ENCODE results near the gene TUBGCP2. TPM values are rescaled to one million over a fixed set of nuclear protein-coding genes. Genes with fewer than 3 reads are reported as not detected.

TUBGCP2 gene
- total and polyA plus RNA-seq, 2 of the 13 experiments (the other 11 are each of a cell fraction or from before 2014, with no cell fraction given) = 21.3 to 34.5 TPM

GRCh38 chr10:133295426-133296320 is 13.0 kb downstream of the TUBGCP2 start:
- no peak for DNase-seq (ENCODE audit: low spot score)
- Histone ChIP-seq H3K27me3 (ENCODE audit: control insufficient read depth in 1 of 2, insufficient read depth in 2 of 2, low read length in 2 of 2) (no peaks in the 10 kb centered on the region), H3K4me3 (replicated peaks in 1 of 3; ENCODE audit: insufficient read depth in 1 of 3, low read depth in 2 of 3, low read length in 3 of 3) (no peak overlapping the region), H2AFZ (ENCODE audit: low read length) (no peak overlapping the region), H4K20me1 (ENCODE audit: insufficient read depth, low read length) (no peaks in the 10 kb centered on the region), H3K27ac (ENCODE audit: extremely low read length, insufficient read depth, low read length) (no peak overlapping the region), H3K4me1 (ENCODE audit: insufficient read depth, low read length) (no peaks in the 10 kb centered on the region), H3K4me2 (ENCODE audit: low read depth, low read length) (no peak overlapping the region), H3K79me2 (ENCODE audit: insufficient read depth, low read length) (no peaks in the 10 kb centered on the region), H3K9ac (ENCODE audit: insufficient read depth, low read depth, low read length) (no peak overlapping the region), H3K9me3 (ENCODE audit: low read length) (no peaks in the 10 kb centered on the region), H3K36me3 (replicated peaks in 1 of 2; ENCODE audit: control insufficient read depth in 1 of 2, insufficient read depth in 2 of 2, low read length in 2 of 2) (peaks cover 38 to 65% of the 10 kb centered on the region in 2 experiments)
- POLR2A ChIA-PET = no interaction called here
- WGBS (ENCODE audit: low lambda C conversion rate) = 97% methylated on average over 32 of the region's 42 CpGs
- TF ChIP-seq ZNF589 (CRISPR knock-in tag; conservative IDR thresholded peaks at IDR 0.05) (no peak), HDAC6 (IDR thresholded peaks at IDR 0.05; ENCODE audit: low read depth, low read length) (no peak)
- no peak for FAIRE-seq
- CTCF ChIA-PET (ENCODE audit: low intra/inter-chr PET ratio, low total read pairs) = no interaction called here
- no peak for ATAC-seq
- BruUV-seq (replicated peaks) = no TSS peak
- intact Hi-C loops (cut with micrococcal nuclease; ENCODE audit: unreplicated experiment) = no loop called here
- in situ Hi-C loops (cut with HindIII; ENCODE audit: extremely low pct_ligation_motif_present, low pct_unique_long_range_greater_than_20kb) = no loop called here

- FAIRE-seq (no peak), DNase-seq (ENCODE audit: low spot score) (no peak), ATAC-seq (no peak)
- in situ Hi-C loops (cut with HindIII; ENCODE audit: extremely low pct_ligation_motif_present, low pct_unique_long_range_greater_than_20kb) = no loop called here
- Histone ChIP-seq H2AFZ (ENCODE audit: low read length) (no peak overlapping the region), H3K36me3 (replicated peaks in 1 of 2; ENCODE audit: control insufficient read depth in 1 of 2, insufficient read depth in 2 of 2, low read length in 2 of 2) (peaks cover 36 to 62% of the 10 kb centered on the region in 2 experiments), H3K4me2 (ENCODE audit: low read depth, low read length) (no peak overlapping the region), H3K9me3 (ENCODE audit: low read length) (no peaks in the 10 kb centered on the region), H3K27ac (ENCODE audit: extremely low read length, insufficient read depth, low read length) (no peak overlapping the region), H3K9ac (ENCODE audit: insufficient read depth, low read depth, low read length) (no peak overlapping the region), H3K4me1 (ENCODE audit: insufficient read depth, low read length) (no peaks in the 10 kb centered on the region), H3K4me3 (replicated peaks in 1 of 3; ENCODE audit: insufficient read depth in 1 of 3, low read depth in 2 of 3, low read length in 3 of 3) (no peak overlapping the region), H4K20me1 (ENCODE audit: insufficient read depth, low read length) (no peaks in the 10 kb centered on the region), H3K27me3 (ENCODE audit: control insufficient read depth in 1 of 2, insufficient read depth in 2 of 2, low read length in 2 of 2) (no peaks in the 10 kb centered on the region), H3K79me2 (ENCODE audit: insufficient read depth, low read length) (no peaks in the 10 kb centered on the region)
- TF ChIP-seq PAXIP1 (CRISPR knock-in tag; conservative IDR thresholded peaks at IDR 0.05) = no peak
- TF ChIP-seq ZNF232 (CRISPR knock-in tag; IDR thresholded peaks at IDR 0.05; ENCODE audit: borderline replicate concordance) = no peak
- TF ChIP-seq THAP7 (CRISPR knock-in tag; IDR thresholded peaks at IDR 0.05) = no peak
- TF ChIP-seq ZSCAN9 (CRISPR knock-in tag; IDR thresholded peaks at IDR 0.05; ENCODE audit: borderline replicate concordance) = no peak
- no peak for TF ChIP-seq NFE2 (CRISPR knock-in tag; IDR thresholded peaks at IDR 0.05)
- TF ChIP-seq ZNF333 (CRISPR knock-in tag; IDR thresholded peaks at IDR 0.05; ENCODE audit: borderline replicate concordance) = no peak
- TF ChIP-seq ARNT2 (CRISPR knock-in tag; IDR thresholded peaks at IDR 0.05; ENCODE audit: low read depth) = no peak
- TF ChIP-seq EED (CRISPR knock-in tag; IDR thresholded peaks at IDR 0.05) = no peak
- ChIA-PET CTCF (ENCODE audit: low intra/inter-chr PET ratio, low total read pairs) (no interaction called here), POLR2A (no interaction called here)
- intact Hi-C loops (cut with micrococcal nuclease; ENCODE audit: unreplicated experiment) = no loop called here
- 97% methylated on average over 9 of the region's 15 CpGs for WGBS (ENCODE audit: low lambda C conversion rate)
- no TSS peak for BruUV-seq (replicated peaks)
Measured at GRCh38 chr10:133294189-133294588, 14.5 kb downstream of the TUBGCP2 start.
